Lower leg skin (tissue), 3 donors: ENCODE results near the gene STK17B.

ENCODE experiments used
- CTCF ChIP-seq, 3 donors: fragments of 450-650 bp; IDR thresholded peaks; one replicate each; pipeline ENCODE4 v1.5.1; 2016; ENCODE audit warnings: antibody characterized with exemption in 3 of 3, mild to moderate bottlenecking in 3 of 3, moderate library complexity in 2 of 3
- POLR2A ChIP-seq, 2 donors: fragments of 450-650 bp; IDR thresholded peaks; one replicate each; pipeline ENCODE4 v1.6.1; 2016 to 2017; ENCODE audit warnings: antibody characterized with exemption in 2 of 2, mild to moderate bottlenecking in 1 of 2, moderate library complexity in 1 of 2

DNA sequence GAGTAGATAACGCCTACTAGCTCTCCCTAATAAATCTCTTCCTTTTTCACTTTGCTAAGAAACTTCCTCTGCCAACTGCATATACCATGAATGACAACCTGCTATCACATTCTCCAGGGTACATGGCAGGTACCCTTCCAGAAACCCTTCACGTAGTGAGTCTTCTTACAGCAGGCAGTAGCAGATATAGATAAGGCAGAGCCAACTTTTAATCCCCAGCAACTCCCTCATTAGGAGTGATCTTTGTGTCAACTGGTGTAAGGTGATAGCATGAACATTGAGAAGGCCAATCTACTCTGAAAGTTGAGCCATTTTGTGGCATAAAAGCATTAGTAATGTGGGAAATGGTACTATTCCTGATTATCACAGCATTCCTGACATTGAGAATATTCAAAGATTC lies 5.7 kb upstream of the STK17B start:
- no peak for TF ChIP-seq CTCF (IDR thresholded peaks at IDR 0.05)
- TF ChIP-seq POLR2A (IDR thresholded peaks at IDR 0.05), result no peak
